IPS DF 4.7 (cell line): ENCODE results near the gene RXRA.

Experiments
- DNase-seq: peaks from one replicate; pipeline ENCODE4 v3.0.0-alpha.2; 2013; ENCODE audit warnings: low spot score; ENCODE audit errors: extremely low read depth

The RXRA gene

GRCh38 chr9:134325813-134326723, at the start of gene RXRA:
Gene RXRA (plus strand): TSS chr9:134326455. CDS start chr9:134326632, 177 bp downstream.
- DNase-seq: no peak

DNA sequence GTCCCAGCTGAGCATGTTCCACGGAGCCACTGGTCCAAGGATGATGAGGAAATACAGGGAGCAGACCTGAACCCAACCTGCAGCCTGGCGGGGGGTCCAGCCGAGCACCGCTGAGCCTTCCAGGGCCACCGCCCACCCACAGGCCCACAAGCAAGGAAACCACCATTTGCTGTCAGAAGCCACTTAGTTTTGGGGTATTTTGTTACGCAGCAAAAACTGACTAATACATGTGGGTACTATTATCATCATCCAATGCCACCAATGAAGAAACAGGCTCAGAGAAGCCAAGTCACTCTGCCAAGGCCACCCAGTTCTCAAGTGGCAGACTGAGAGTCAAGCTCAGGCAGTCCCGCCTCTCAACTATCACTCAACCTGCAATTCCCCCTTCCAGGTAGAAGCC, 48.0 kb upstream of the RXRA start:
- no peak for DNase-seq

GRCh38 chr9:134278974-134279640, 47.1 kb upstream of the RXRA start:
- DNase-seq: no peak

GRCh38 chr9:134282138-134282650, 44.1 kb upstream of the RXRA start:
- no peak for DNase-seq

GRCh38 chr9:134283111-134283515, 43.1 kb upstream of the RXRA start:
- DNase-seq: no peak

GRCh38 chr9:134283692-134284265, 42.5 kb upstream of the RXRA start:
- no peak for DNase-seq

DNA sequence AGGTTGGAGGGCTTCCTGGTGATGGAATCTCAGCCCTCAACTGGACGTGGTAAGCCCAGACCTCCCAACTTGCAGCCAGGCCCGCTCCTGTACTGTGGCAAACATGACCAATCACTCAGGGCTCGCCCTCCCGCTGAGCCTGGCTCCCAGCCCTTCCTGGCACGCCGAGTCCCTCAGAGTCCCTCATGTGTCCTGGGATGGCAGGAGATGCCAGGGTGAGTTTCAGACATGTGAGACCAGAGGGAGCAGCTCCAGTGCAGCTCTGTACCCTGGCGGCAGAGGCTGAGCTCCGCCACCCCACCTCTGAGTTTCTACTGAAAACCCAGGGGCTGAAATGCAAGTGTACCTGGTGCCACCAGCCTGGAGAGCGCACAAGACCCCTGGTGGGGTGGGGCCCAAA, 42.0 kb upstream of the RXRA start:
- DNase-seq: no peak

- no peak for DNase-seq
These were observed 41.5 kb upstream of the RXRA start for GRCh38 chr9:134284741-134285140.

DNA sequence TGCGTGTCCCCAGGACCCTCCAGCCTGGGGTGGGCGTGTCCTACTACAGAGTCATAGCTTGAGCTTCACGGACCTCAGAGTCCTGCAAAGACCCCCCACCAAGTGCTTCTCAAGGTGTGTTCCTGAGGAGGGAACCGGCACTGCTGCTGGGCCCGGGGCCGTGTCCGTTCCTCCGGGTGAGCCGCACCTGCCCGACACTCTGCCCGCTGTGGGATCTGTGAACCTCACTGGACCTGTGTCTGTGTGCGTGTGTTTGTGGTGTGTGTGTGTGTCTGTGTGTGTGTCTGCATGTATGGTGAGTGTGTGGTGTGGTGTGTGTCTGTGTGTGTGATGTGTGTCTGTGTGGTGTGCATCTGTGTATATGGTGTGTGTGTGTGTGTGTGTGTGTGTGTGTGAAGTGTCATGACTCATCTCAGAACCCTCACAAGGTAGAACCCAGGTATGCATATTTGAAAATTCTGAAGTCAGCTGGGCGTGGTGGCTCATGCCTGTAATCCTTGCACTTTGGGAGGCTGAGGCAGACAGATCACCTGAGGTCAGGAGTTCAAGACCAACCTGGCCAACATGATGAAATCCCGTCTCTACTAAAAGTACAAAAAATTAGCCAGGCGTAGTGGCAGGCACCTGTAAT, 40.9 kb upstream of the RXRA start:
- DNase-seq: no peak

- DNase-seq: no peak
These were observed 39.6 kb upstream of the RXRA start for GRCh38 chr9:134286471-134287245.

DNA sequence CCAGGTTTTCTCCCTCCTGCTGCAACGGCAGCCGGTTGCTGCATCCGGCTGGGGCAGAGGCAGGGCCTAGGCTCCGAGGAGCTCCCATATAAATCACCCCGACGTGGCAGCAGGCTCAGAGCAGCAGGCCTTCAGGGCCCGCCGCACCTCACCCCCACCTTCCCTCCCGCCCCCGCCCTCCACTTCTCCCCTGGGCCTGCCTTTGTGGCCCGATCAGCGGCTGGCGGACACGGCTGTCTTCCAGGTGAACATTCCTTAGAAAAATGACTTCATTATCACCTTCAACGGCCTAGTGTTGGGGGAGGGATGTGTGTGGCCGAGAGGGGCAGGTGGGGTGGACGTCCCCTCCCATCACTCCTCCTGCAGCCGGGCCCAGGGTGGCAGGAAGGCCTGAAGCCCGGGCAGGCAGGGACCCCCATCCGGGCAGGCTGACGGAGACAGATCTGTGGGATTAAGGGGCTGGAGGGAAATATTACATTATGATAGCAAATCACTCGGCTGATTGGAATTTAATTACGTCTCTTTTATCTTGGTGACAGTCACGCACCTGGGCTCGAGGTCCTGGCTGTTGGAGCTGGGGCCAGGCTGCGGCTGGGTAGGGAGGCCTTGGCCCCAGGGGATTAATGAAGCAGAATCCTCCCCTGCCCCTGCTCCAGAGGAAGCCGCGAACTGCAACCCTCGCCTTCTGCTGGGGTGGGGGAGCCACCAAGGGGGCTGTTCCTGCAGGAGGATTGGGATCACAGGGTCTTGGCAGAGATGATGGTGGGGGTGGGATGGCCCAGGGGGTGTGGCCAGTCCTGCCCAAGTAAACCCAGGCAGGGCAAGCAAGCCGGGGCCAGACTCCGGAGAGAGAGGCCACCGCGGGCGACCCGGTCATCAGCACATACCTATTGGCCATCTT, 38.4 kb upstream of the RXRA start:
- no peak for DNase-seq

DNA sequence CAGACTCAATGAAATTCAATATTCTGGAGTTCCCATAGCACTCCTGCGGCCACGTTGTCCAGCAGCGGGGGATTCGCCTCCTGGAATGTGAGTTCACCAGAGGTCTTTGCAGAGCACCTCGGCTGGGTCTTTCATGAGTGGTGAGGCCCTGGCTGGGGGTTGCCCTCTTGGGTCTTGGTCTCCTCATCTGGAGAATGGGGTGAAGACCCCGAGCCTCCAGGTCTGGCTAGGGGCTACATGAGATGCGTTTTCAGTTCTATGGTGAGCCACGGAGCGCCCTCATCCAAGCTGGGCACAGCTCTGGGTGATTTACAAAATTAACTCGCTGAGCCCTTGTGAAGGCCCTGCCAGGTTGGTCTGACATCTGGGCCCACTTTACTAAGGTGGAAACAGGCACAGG, 37.5 kb upstream of the RXRA start:
- DNase-seq: no peak

DNA sequence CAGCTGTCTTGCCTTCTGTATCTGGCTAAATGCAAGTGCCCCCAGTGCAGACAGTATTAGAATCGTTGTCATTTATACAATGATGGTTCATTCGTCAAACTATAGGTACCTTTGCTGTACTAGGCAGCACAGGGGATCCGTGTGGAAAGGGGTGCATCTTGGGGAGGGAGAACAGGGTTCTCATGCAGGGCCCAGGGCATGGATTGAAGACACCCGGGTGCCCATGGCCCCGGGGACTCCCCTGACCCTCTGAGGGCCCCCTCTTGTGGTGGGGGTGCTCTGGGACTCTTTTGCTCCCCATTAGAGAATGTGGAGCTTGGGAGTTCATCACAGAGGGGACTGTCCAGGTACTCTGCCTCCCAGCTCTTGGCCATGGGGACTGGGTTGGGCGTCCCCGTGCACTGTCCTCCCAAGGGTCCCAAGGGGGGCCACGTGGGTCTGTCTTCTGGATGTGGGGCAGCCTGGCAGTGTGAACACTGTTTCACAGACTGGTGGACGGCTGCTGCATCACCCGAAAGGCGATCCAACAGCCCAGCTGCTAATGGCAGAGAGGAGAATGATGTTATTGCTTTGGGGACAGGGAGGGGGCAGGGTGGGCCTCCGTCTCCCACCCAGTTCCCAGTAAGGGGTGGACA, 36.9 kb upstream of the RXRA start:
- no peak for DNase-seq

DNA sequence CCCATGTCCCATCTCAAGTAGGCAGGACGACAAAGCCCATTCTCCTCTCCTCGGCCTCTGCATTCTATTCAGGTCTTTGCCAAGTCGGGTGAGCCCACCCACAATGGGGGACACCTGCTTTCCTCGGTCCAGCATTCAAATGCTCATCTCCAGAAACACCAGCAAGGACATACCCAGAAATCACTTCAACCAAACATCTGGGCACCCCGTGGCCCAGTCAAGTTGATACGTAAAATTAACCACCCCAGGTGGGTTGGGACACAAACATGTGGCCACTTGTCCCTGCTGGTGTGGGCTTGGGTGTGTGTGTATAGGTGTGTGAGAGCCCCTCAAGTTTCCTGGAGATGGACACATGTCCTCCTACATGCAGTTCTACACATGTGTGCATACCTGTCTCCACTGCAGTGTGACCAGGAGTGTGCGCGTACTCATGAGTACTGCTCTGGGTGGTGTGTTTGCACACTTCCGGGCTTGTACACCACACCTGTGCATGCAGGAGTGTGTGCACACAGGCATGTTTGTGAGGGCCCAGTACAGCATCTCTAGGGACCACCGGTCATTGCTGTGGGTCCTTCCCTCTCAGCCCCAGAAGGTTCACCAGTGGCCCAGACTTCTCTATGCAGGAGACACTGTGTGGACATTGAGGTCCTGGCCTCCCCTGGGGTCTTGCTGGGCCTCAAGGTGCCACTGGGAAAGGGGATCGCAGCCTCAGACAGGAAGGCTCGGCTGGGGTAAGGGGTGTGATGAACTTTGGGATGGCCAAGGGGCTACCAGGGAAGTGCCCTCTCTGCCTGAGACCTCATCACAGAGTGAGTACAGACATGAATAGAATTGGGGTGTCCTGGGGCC, 35.4 kb upstream of the RXRA start:
- no peak for DNase-seq

GRCh38 chr9:134291452-134291881, 34.8 kb upstream of the RXRA start:
- no peak for DNase-seq

- no peak for DNase-seq
These were observed 34.0 kb upstream of the RXRA start for GRCh38 chr9:134291961-134292871.

- no peak for DNase-seq
These were observed 33.2 kb upstream of the RXRA start for GRCh38 chr9:134293031-134293521.
